Stimulated activated CD4-positive, alpha-beta T cell treated with anti-CD3 and anti-CD28 coated beads, Interleukin-2, amount 100 ng/mL, for 24 hours (primary cell): ENCODE data around the gene EPGN.

ENCODE experiments used
- DNase-seq, 2 donors: peaks; one replicate each; pipeline ENCODE4 v3.0.0-alpha.2; 2020

Gene EPGN

GRCh38 chr4:74308215-74308614, at the start of gene EPGN:
TSS of gene EPGN (plus strand) at chr4:74308470. CDS start at chr4:74308534, 64 bp downstream.
- DNase-seq, result no peak

- DNase-seq, result no peak
Measured at GRCh38 chr4:74258963-74259362, 49.3 kb upstream of the EPGN start.

GRCh38 chr4:74260036-74260435, 48.2 kb upstream of the EPGN start:
- DNase-seq, result no peak

GRCh38 chr4:74262522-74262921, 45.7 kb upstream of the EPGN start:
- no peak for DNase-seq

- no peak for DNase-seq
Measured at GRCh38 chr4:74263551-74263950, 44.7 kb upstream of the EPGN start.

GRCh38 chr4:74266081-74266480, 42.2 kb upstream of the EPGN start:
- no peak for DNase-seq

GRCh38 chr4:74267998-74268606, 40.2 kb upstream of the EPGN start:
- DNase-seq, result no peak

GRCh38 chr4:74268643-74269042, 39.6 kb upstream of the EPGN start:
- DNase-seq, result no peak

- no peak for DNase-seq
Measured at GRCh38 chr4:74278490-74278889, 29.8 kb upstream of the EPGN start.

GRCh38 chr4:74279716-74280115, 28.6 kb upstream of the EPGN start:
- DNase-seq, result no peak

- DNase-seq, result no peak
Measured at GRCh38 chr4:74282926-74283325, 25.3 kb upstream of the EPGN start.

GRCh38 chr4:74283614-74284013, 24.7 kb upstream of the EPGN start:
- DNase-seq, result no peak

- DNase-seq, result no peak
Measured at GRCh38 chr4:74284053-74284452, 24.2 kb upstream of the EPGN start.

- no peak for DNase-seq
Measured at GRCh38 chr4:74287164-74287563, 21.1 kb upstream of the EPGN start.

- no peak for DNase-seq
Measured at GRCh38 chr4:74287791-74288190, 20.5 kb upstream of the EPGN start.

GRCh38 chr4:74291471-74291870, 16.8 kb upstream of the EPGN start:
- no peak for DNase-seq

- no peak for DNase-seq
Measured at GRCh38 chr4:74292111-74292870, 16.0 kb upstream of the EPGN start.

GRCh38 chr4:74293558-74293957, 14.7 kb upstream of the EPGN start:
- DNase-seq, result no peak

GRCh38 chr4:74294681-74295080, 13.6 kb upstream of the EPGN start:
- no peak for DNase-seq

- DNase-seq, result no peak
Measured at GRCh38 chr4:74297539-74297938, 10.7 kb upstream of the EPGN start.

- DNase-seq, result no peak
Measured at GRCh38 chr4:74304095-74304625, 4.1 kb upstream of the EPGN start.

GRCh38 chr4:74305000-74305399, 3.3 kb upstream of the EPGN start:
- DNase-seq, result no peak

- DNase-seq, result no peak
Measured at GRCh38 chr4:74307170-74307569, 1.1 kb upstream of the EPGN start.

- no peak for DNase-seq
Measured at GRCh38 chr4:74309223-74309622, 953 bp downstream of the EPGN start.
